SJSA1 (cell line): Measurements from ENCODE around the gene NOXO1. TPM values are rescaled to one million over a fixed set of nuclear protein-coding genes. Genes with fewer than 3 reads are reported as not detected.
"Not testable (repeated sequence)": the region's sequence is repeated elsewhere in the genome, so short reads cannot be mapped to it uniquely, and the experiment has no call there.

Source experiments
- DNase-seq, 2 experiments: peaks; one replicate each; pipeline ENCODE4 v3.0.0-alpha.2; 2015 to 2020; ENCODE audit warnings: low spot score in 2 of 2, low read depth in 1 of 2
- H3K27ac ChIP-seq: fragments of 250-450 bp; sonication (Bioruptor Pico); 2 replicates; pipeline ENCODE4 v1.5.1; 2020; ENCODE audit warnings: mild to moderate bottlenecking, moderate library complexity
- H3K27me3 ChIP-seq: fragments of 250-450 bp; sonication (Bioruptor Pico); replicated peaks from 2 replicates; pipeline ENCODE4 v1.5.1; 2020; ENCODE audit warnings: mild to moderate bottlenecking, moderate library complexity
- H3K36me3 ChIP-seq: fragments of 250-450 bp; sonication (Bioruptor Pico); 2 replicates; pipeline ENCODE4 v1.5.1; 2020; ENCODE audit warnings: mild to moderate bottlenecking
- H3K4me1 ChIP-seq: fragments of 250-450 bp; sonication (Bioruptor Pico); replicated peaks from 2 replicates; pipeline ENCODE4 v1.6.1; 2021; ENCODE audit warnings: mild to moderate bottlenecking
- H3K4me3 ChIP-seq: fragments of 250-450 bp; sonication (Bioruptor Pico); 2 replicates; pipeline ENCODE4 v1.5.1; 2020; ENCODE audit warnings: mild to moderate bottlenecking
- H3K9me3 ChIP-seq: fragments of 250-450 bp; sonication (Bioruptor Pico); replicated peaks from 2 replicates; pipeline ENCODE4 v1.5.1; 2020; ENCODE audit warnings: mild to moderate bottlenecking
- total RNA-seq: library from RNA; depleted of rRNA; stranded (reverse); fragments of >200 nt; shearing (Covaris generic); gene quantifications from 2 replicates; pipeline ENCODE4 v1.2.3, GENCODE V29; 2014

The NOXO1 gene
- total RNA-seq, 1 experiment from 2014 or later = 0.16 TPM

- Histone ChIP-seq H3K27me3 (peaks cover 24% of the 10 kb centered on the region), H3K36me3 (no peaks in the 10 kb centered on the region), H3K4me1 (peaks cover 31% of the 10 kb centered on the region), H3K4me3 (no peak overlapping the region), H3K9me3 (no peaks in the 10 kb centered on the region), H3K27ac (no peak overlapping the region)
- no peak for DNase-seq
Measured at GRCh38 chr16:2019921-2020831, 38.9 kb upstream of the NOXO1 start.

DNA sequence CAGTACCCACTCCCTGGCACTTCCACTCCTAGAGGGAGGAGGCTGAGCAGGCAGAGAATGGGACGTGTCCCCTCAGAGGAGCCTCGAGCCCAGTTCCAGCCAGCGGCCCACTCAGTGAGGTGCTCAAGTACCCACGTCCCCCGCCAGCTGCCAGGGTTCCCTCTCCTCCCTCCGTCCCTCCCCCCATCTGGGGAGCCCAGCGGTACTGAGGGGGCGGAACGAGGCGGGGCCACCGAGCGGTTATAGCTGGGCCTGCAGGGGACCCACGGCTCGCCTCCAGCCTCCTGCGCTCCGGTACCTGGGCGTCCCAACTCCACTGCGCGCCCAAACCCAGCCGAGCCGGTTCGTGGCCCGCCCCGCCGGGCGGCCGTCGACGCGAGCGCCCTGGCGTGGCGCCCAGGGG is 38.2 kb upstream of the NOXO1 start, which contains the start of gene NPW:
TSS of gene NPW (plus strand) at position 268 of the 403 bp plus-strand sequence.
- DNase-seq = no peak
- peaks cover 24% of the 10 kb centered on the region for H3K27me3 ChIP-seq
- H3K36me3 ChIP-seq = no peaks in the 10 kb centered on the region
- H3K4me1 ChIP-seq = peaks cover 31% of the 10 kb centered on the region
- H3K4me3 ChIP-seq = no peak within 1 kb of the TSS
- H3K27ac ChIP-seq = no peak within 1 kb of the TSS
- no peaks in the 10 kb centered on the region for H3K9me3 ChIP-seq

- H3K27me3 ChIP-seq = peaks cover 24% of the 10 kb centered on the region
- H3K36me3 ChIP-seq = no peaks in the 10 kb centered on the region
- peaks cover 14% of the 10 kb centered on the region for H3K4me1 ChIP-seq
- H3K27ac ChIP-seq = no peak overlapping the region
- H3K9me3 ChIP-seq = no peaks in the 10 kb centered on the region
- H3K4me3 ChIP-seq = no peak overlapping the region
- DNase-seq = no peak
Measured at GRCh38 chr16:2016407-2016922, 35.2 kb upstream of the NOXO1 start.

DNA sequence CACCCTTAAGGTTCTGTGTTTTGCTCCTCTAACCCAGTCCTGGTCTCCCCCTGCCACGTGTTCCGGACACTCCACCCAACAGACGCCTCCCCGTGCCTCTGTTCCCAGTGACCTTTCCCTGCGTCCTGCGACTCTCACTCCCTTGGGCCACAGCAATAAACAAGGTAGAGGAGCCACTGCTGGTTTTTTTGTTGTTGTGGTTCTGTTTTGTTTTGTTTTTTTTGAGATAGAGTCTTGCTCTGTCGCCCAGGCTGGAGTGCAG is 34.6 kb upstream of the NOXO1 start:
- Histone ChIP-seq H3K27me3 (peaks cover 22% of the 10 kb centered on the region), H3K4me3 (no peak overlapping the region), H3K4me1 (peaks cover 14% of the 10 kb centered on the region), H3K36me3 (no peaks in the 10 kb centered on the region), H3K27ac (no peak overlapping the region), H3K9me3 (no peaks in the 10 kb centered on the region)
- no peak for DNase-seq

DNA sequence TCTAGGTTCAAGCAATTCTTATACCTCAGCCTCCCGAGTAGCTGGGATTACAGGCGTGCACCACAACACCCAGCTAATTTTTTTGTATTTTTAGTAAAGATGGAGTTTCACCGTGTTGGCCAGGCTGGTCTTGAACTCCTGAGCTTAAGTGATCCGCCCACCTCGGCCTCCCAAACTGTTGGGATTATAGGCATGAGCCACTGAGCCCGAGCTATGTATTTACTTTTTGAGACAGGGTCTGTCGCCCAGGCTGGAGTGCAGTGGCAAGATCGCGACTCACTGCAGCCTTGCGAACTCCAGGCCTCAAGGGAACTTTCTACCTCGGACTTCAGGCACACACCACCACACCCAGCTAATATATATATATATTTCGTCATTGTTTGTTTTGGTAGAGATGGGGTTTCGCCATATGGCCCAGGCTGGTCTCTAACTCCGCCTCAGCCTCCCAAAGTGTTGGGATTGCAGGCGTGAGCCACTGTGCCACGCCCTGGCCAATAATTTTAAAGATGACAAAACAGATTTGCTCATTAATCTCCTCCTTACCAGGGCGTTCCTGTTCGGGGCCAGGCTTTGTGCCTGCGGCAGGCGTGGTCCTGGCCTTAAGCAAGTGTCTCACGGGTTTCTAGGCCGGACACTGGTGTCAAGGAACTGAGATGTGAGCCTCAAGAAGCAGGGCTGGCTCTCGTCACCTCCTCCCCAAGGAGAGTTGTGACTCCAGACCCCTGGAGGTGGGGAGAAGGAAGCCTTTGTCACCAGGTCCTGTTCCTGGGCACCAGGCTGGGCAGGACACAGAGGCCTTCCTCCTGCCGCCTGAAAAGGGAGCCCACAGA is 34.1 kb upstream of the NOXO1 start:
- peaks cover 14% of the 10 kb centered on the region for H3K4me1 ChIP-seq
- no peaks in the 10 kb centered on the region for H3K9me3 ChIP-seq
- H3K27ac ChIP-seq = no peak overlapping the region
- no peak for DNase-seq
- H3K27me3 ChIP-seq = peaks cover 17% of the 10 kb centered on the region
- H3K4me3 ChIP-seq = no peak overlapping the region
- H3K36me3 ChIP-seq = no peaks in the 10 kb centered on the region

GRCh38 chr16:2013527-2013926 is 32.3 kb upstream of the NOXO1 start:
- H3K4me3 ChIP-seq = no peak overlapping the region

DNA sequence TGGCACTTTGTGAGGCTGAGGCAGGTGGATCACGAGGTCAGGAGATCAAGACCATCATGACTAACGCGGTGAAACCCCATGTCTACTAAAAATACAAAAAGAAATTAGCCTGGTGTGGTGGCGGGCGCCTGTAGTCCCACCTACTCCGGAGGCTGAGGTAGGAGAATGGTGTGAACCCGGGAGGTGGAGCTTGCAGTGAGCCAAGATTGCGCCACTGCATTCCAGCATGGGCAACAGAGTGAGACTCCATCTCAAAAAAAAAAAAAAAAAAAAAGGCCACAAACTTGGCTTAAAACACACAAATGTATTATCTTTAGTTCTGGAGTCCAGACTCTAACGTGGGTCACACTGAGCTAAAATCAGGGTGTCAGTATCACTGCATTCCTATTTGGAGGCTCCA is 30.5 kb upstream of the NOXO1 start:
- H3K27me3 ChIP-seq, DNase-seq, H3K4me3 ChIP-seq, H3K27ac ChIP-seq, H3K9me3 ChIP-seq: not testable (repeated sequence)
- Histone ChIP-seq H3K36me3 (peaks cover 28% of the 10 kb centered on the region), H3K4me1 (peaks cover 32% of the 10 kb centered on the region)

More at GRCh38 chr16:2013527-2013926, 32.3 kb upstream of the NOXO1 start:
- DNase-seq = no peak
- Histone ChIP-seq H3K27ac (no peak overlapping the region), H3K4me1 (peaks cover 18% of the 10 kb centered on the region), H3K9me3 (peaks cover 4% of the 10 kb centered on the region; the same call in 1 of the 2 replicates), H3K36me3 (peaks cover 10% of the 10 kb centered on the region), H3K27me3 (no peaks in the 10 kb centered on the region)

- peak; percentile 75 to 83 for DNase-seq
Measured at GRCh38 chr16:2009791-2010510, 28.7 kb upstream of the NOXO1 start, which contains the start of gene ZNF598. TSS of gene ZNF598 (minus strand) at chr16:2009821.

GRCh38 chr16:2009164-2009711 is 28.0 kb upstream of the NOXO1 start:
- Histone ChIP-seq H3K27me3 (no peaks in the 10 kb centered on the region), H3K4me3 (peak overlapping the region; percentile 100), H3K36me3 (peaks cover 47% of the 10 kb centered on the region), H3K4me1 (peaks cover 35% of the 10 kb centered on the region), H3K27ac (peak overlapping the region; percentile 91), H3K9me3 (peaks cover 4% of the 10 kb centered on the region; the same call in 1 of the 2 replicates)
- DNase-seq = no peak

More at GRCh38 chr16:2009791-2010510, 28.7 kb upstream of the NOXO1 start, which contains the start of gene ZNF598:
- no peaks in the 10 kb centered on the region for H3K27me3 ChIP-seq
- peak within 1 kb of the TSS; percentile 91 for H3K27ac ChIP-seq
- H3K36me3 ChIP-seq = peaks cover 43% of the 10 kb centered on the region
- H3K9me3 ChIP-seq = peaks cover 4% of the 10 kb centered on the region; the same call in 1 of the 2 replicates
- H3K4me1 ChIP-seq = peaks cover 32% of the 10 kb centered on the region
- H3K4me3 ChIP-seq = peak within 1 kb of the TSS; percentile 100

- DNase-seq = no peak
- peaks cover 39% of the 10 kb centered on the region for H3K4me1 ChIP-seq
- H3K9me3 ChIP-seq = peaks cover 4% of the 10 kb centered on the region; the same call in 1 of the 2 replicates
- H3K27me3 ChIP-seq = no peaks in the 10 kb centered on the region
- H3K27ac ChIP-seq = peak overlapping the region; percentile 91
- peaks cover 48% of the 10 kb centered on the region for H3K36me3 ChIP-seq
- H3K4me3 ChIP-seq = peak overlapping the region; percentile 100
Measured at GRCh38 chr16:2008631-2009163, 27.4 kb upstream of the NOXO1 start.

DNA sequence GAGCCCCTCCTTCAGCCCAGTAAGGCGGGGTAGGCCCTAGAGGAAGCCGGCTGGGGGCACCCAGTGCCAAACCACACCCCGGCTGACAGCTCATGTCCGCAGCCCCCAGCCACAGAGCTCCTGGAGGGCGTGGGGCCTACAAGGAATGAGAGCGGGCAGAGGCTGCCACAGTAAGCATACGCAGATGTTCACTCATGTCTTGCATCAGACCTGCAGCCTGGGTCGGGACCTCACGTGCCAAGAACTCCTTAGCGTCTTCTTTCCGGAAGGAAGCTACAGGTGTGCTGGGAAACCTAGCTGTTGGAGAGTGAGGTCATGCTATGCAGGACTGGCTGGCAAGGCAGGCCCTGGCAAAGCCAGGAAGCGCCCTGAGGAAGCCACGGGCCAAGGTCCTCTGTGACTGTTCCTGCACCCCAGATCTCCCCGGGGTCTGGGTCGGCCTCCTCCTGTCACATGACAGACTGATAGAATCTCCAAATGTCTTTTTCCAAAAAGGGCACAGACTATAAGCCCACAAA is 26.8 kb upstream of the NOXO1 start:
- H3K9me3 ChIP-seq = peaks cover 4% of the 10 kb centered on the region; the same call in 1 of the 2 replicates
- H3K4me3 ChIP-seq = peak overlapping the region; percentile 100
- no peaks in the 10 kb centered on the region for H3K27me3 ChIP-seq
- no peak for DNase-seq
- H3K36me3 ChIP-seq = peaks cover 55% of the 10 kb centered on the region
- H3K27ac ChIP-seq = no peak overlapping the region
- peaks cover 39% of the 10 kb centered on the region for H3K4me1 ChIP-seq

DNA sequence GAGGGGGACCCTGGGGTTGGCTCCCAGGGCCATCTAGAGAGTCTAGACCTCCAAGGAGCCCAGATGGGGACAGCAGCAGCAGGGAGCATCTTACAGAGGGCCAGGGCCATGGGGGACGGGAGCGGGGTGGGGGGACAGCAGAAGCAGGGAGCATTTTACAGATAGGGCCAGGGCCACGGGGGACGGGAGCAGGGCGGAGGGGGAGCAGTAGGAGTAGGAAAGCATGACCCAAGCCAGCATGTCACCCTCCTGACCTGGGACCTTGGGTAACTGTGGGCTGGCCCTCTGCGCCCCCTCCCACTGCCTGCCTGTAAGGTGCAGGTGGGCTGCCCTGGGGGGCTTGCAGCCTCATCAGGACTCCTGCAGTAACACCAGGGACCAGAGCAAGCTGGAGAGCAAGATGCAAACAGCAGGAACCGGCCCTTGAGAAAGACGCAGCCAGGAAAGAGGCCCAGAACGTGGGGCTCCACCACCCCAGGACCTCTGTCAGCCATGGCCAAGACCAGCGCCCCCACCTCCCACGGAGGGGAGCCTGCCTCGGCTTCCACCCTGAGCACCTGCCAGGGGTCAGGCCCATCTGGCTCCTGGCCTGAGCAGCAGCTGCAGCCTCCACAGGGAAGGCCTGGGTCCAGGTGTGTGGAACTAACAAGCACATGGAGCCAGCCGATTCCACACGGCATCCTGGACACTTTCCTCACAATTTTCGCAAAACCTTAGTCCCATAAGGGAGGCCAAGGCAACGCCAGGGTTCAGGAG is 26.0 kb upstream of the NOXO1 start:
- peaks cover 63% of the 10 kb centered on the region for H3K36me3 ChIP-seq
- no peaks in the 10 kb centered on the region for H3K27me3 ChIP-seq
- H3K4me3 ChIP-seq = no peak overlapping the region
- DNase-seq = no peak
- H3K9me3 ChIP-seq = peaks cover 4% of the 10 kb centered on the region; the same call in 1 of the 2 replicates
- peaks cover 39% of the 10 kb centered on the region for H3K4me1 ChIP-seq
- H3K27ac ChIP-seq = no peak overlapping the region
